GM06990 (cell line): ENCODE measurements around the gene CLASP1.
"Not testable (repeated sequence)": the region's sequence is repeated elsewhere in the genome, so short reads cannot be mapped to it uniquely, and the experiment has no call there.

Experiments used
- DNase-seq: peaks from one replicate; pipeline ENCODE4 v3.0.0-alpha.2; 2011; ENCODE audit not compliant: insufficient read length; ENCODE audit errors: extremely low read depth
- H3K27me3 ChIP-seq: replicated peaks from 2 replicates; pipeline ENCODE4 v1.6.0; 2011; ENCODE audit warnings: low read length; ENCODE audit not compliant: control insufficient read depth, insufficient read depth
- H3K36me3 ChIP-seq: 2 replicates; pipeline ENCODE4 v1.5.1; 2011; ENCODE audit warnings: low read length; ENCODE audit not compliant: control insufficient read depth, insufficient read depth
- H3K4me3 ChIP-seq: replicated peaks from 2 replicates; pipeline ENCODE4 v1.5.1; 2011; ENCODE audit warnings: low read depth, mild to moderate bottlenecking, control low read depth, low read length
- TF ChIP-seq, protein P1 (sequence below): IDR thresholded peaks from 2 replicates; pipeline ENCODE4 v1.5.1; 2011; ENCODE audit warnings: low read length, control low read depth, mild to moderate bottlenecking, inconsistent platforms; ENCODE audit not compliant: insufficient read depth, poor library complexity, severe bottlenecking

CLASP1 gene

DNA sequence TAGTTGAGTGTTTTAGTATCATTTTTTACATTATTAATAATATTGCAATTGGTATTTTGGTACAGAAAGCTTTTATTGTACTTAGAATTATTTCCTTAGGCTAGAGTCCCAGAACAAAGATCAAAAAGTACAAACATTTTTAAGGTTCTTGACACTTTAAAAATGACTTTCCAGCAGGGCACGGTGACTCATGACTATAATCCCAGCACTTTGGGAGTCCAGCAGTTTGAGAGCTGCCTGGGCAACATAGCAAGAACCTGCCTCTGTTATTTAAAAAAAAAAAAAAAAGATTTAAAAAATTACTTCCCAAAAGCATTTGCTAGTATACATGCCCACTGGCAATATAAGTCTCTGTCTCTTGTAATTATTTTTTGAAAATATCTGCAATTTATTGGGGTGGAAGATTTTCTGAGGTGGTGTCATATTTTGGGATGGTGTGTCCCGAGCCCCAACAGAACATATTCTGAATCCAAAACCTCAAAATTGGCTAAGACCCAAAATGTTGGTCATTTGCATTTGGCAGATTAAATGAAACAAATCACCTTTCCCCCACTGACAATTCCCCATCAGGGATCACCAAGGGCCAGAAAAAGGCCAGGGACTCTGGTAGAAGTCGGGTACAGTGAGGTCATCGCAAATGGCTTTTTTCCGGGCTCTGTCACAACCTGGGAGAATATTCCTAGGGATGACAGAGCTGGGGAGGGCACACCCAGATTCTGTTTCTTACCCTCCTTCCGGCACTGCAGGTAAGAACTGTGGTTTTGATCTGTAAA is 45.3 kb upstream of the CLASP1 start:
- Histone ChIP-seq H3K36me3 (no peaks in the 10 kb centered on the region), H3K27me3 (no peaks in the 10 kb centered on the region), H3K4me3 (no peak overlapping the region)
- TF ChIP-seq, protein P1, sequence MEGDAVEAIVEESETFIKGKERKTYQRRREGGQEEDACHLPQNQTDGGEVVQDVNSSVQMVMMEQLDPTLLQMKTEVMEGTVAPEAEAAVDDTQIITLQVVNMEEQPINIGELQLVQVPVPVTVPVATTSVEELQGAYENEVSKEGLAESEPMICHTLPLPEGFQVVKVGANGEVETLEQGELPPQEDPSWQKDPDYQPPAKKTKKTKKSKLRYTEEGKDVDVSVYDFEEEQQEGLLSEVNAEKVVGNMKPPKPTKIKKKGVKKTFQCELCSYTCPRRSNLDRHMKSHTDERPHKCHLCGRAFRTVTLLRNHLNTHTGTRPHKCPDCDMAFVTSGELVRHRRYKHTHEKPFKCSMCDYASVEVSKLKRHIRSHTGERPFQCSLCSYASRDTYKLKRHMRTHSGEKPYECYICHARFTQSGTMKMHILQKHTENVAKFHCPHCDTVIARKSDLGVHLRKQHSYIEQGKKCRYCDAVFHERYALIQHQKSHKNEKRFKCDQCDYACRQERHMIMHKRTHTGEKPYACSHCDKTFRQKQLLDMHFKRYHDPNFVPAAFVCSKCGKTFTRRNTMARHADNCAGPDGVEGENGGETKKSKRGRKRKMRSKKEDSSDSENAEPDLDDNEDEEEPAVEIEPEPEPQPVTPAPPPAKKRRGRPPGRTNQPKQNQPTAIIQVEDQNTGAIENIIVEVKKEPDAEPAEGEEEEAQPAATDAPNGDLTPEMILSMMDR = no peak
- DNase-seq = no peak

DNA sequence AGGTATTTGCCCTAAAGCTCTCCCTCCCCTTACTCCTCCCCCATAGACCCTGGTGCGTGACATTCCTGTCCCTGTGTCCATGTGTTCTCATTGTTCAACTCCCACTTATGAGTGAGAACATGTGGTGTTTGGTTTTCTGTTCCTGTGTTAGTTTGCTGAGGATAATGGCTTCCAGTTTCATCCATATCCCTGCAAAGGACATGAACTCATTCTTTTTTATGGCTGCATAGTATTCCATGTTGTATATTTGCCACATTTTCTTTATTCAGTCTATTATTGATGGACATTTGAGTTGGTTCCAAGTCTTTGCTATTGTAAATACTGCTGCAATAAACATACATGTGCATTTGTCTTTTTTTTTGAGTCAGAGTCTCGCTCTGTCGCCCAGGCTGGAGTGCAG is 41.3 kb upstream of the CLASP1 start:
- not testable (repeated sequence) for DNase-seq, H3K27me3 ChIP-seq, H3K36me3 ChIP-seq, H3K4me3 ChIP-seq

DNA sequence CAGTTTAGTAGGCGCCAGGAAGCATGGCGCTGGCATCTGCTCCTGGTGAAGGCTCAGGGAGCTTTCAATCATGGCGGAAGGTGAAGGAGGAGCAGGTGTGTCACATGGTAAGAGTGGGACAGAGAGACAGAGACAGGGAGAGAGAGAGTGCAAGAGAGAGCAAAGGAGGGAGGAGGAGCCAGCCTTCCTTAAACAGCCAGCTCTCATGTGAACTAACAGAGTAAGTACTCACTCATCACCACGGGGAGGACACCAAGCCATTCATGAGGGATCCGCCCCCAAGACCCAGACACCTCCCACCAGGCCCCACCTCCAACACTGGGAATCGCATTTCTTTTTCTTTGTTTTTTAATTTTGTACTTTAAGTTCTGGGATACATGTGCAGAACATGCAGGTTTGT is 40.8 kb upstream of the CLASP1 start:
- Histone ChIP-seq H3K4me3 (no peak overlapping the region), H3K36me3 (no peaks in the 10 kb centered on the region), H3K27me3 (no peaks in the 10 kb centered on the region)
- DNase-seq = no peak
- TF ChIP-seq, protein P1 = no peak

DNA sequence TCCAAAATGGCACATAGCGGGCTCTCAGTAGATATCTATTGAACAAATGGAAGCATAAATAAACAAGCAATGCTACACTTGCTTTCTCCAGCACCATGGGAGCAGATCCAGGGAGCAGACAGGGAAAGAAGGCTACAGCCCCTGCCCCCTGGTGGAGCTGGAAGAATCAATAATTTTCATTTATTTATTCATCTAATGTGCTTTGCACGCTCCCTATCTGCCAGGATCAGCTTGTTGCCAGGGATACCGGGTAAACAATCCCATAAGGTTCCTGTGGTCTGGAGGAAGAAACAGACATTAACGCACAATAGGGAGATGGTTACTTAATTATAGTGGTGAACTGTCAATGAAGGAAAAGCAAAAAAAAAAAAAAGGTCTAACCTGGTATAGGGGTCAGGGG is 40.1 kb upstream of the CLASP1 start:
- no peak for DNase-seq
- TF ChIP-seq, protein P1 = peak; percentile 14
- Histone ChIP-seq H3K4me3 (no peak overlapping the region), H3K36me3 (no peaks in the 10 kb centered on the region), H3K27me3 (no peaks in the 10 kb centered on the region)

DNA sequence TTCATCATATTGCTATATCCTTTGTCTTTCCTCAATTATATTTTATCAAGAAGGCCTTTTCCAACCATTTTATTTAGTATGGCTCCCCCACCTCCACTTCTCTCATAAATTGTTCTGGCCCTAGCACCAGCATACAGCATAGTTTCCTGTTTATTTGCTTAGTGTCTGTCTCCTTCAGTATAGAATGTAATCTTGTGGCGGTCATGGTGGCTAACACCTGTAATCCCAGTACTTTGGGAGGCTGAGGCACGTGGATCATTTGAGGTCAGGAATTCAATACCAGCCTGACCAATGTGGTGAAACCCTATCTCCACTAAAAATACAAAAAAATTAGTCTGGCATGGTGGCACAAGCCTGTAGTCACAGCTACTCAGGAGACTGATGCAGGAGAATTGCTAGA is 39.6 kb upstream of the CLASP1 start:
- TF ChIP-seq, protein P1 = no peak
- no peaks in the 10 kb centered on the region for H3K36me3 ChIP-seq
- H3K27me3 ChIP-seq = no peaks in the 10 kb centered on the region
- no peak for DNase-seq
- no peak overlapping the region for H3K4me3 ChIP-seq

DNA sequence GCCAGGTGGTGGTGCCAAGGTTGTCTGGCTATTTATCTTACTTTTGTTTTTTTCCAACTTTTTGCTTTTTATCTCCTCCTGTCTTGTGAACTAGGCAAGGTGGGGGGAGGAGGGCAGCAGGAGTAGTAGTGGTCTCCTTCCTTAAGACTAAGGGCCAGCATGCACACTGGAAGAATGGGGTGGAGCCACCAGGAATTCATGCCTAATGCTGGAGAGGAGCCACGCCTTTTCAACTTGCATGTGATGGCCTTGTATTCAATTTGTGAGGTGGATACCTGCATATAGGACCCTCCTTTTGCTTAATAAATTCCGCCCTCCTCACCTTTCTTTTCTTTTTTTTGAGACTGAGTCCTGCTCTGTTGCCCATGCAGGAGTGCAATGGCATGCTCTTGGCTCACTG is 37.6 kb upstream of the CLASP1 start:
- no peaks in the 10 kb centered on the region for H3K36me3 ChIP-seq
- DNase-seq = no peak
- H3K4me3 ChIP-seq = no peak overlapping the region
- no peaks in the 10 kb centered on the region for H3K27me3 ChIP-seq
- TF ChIP-seq, protein P1 = no peak
